GM21529 (cell line): Measurements from ENCODE around the gene NPAS3.

ENCODE experiments used
- ATAC-seq: cut with Tn5 transposase; IDR thresholded peaks from one replicate; pipeline ENCODE4 v1.9.1; 2021; ENCODE audit not compliant: unreplicated experiment

The NPAS3 gene

GRCh38 chr14:32938719-32939253 is at the start of gene NPAS3:
TSS of gene NPAS3 (plus strand) at chr14:32938879.
- ATAC-seq = no peak

- no peak for ATAC-seq
Measured at GRCh38 chr14:32896979-32897697, 41.5 kb upstream of the NPAS3 start.

GRCh38 chr14:32897698-32898064 is 41.0 kb upstream of the NPAS3 start:
- ATAC-seq = no peak

GRCh38 chr14:32898876-32899275 is 39.8 kb upstream of the NPAS3 start:
- no peak for ATAC-seq

GRCh38 chr14:32900547-32900946 is 38.1 kb upstream of the NPAS3 start:
- no peak for ATAC-seq

- no peak for ATAC-seq
Measured at GRCh38 chr14:32905013-32905412, 33.7 kb upstream of the NPAS3 start.

- no peak for ATAC-seq
Measured at GRCh38 chr14:32906672-32907071, 32.0 kb upstream of the NPAS3 start.

- ATAC-seq = no peak
Measured at GRCh38 chr14:32908196-32909084, 30.2 kb upstream of the NPAS3 start.

- ATAC-seq = no peak
Measured at GRCh38 chr14:32913725-32914124, 25.0 kb upstream of the NPAS3 start.

- no peak for ATAC-seq
Measured at GRCh38 chr14:32914391-32914790, 24.3 kb upstream of the NPAS3 start.

- ATAC-seq = no peak
Measured at GRCh38 chr14:32920696-32921276, 17.9 kb upstream of the NPAS3 start.

GRCh38 chr14:32925439-32925838 is 13.2 kb upstream of the NPAS3 start:
- ATAC-seq = no peak

- no peak for ATAC-seq
Measured at GRCh38 chr14:32932302-32932913, 6.3 kb upstream of the NPAS3 start.

GRCh38 chr14:32932914-32933628 is 5.6 kb upstream of the NPAS3 start:
- ATAC-seq = no peak

- ATAC-seq = no peak
Measured at GRCh38 chr14:32933629-32934072, 5.0 kb upstream of the NPAS3 start.

- no peak for ATAC-seq
Measured at GRCh38 chr14:32934073-32934880, 4.4 kb upstream of the NPAS3 start.

- ATAC-seq = no peak
Measured at GRCh38 chr14:32934881-32935633, 3.6 kb upstream of the NPAS3 start.

GRCh38 chr14:32939254-32940065 is 781 bp downstream of the NPAS3 start:
- ATAC-seq = no peak
